HepG2 (cell line): Measurements from ENCODE around the gene LIF. TPM values are rescaled to one million over a fixed set of nuclear protein-coding genes. Genes with fewer than 3 reads are reported as not detected.
A peak's percentile ranks its signal among the peaks of the same experiment; 100 is the strongest.

Experiments
- FOXA1 ChIP-seq, 2 experiments: fragments of 450-650 bp in 1 of 2; sonication (generic) in 1 of 2; formaldehyde crosslinking in 1 of 2; IDR thresholded peaks; 2 replicates each; pipeline versions ENCODE4 v1.4.0 to v1.6.1; 2016 to 2020; ENCODE audit warnings: missing genetic modification reagents in 1 of 2
- HDAC1 ChIP-seq: sonication (generic); formaldehyde crosslinking; IDR thresholded peaks from 2 replicates; pipeline ENCODE4 v1.5.1; 2020; ENCODE audit warnings: mild to moderate bottlenecking, missing genetic modification reagents
- polyA plus RNA-seq, 8 experiments: library from polyadenylated mRNA; depleted of rRNA in 3 of 8; stranded (reverse) in 7 of 8; unstranded in 1 of 8; fragments of >200 nt; fragmentation: Illumina TruSeq in 4 of 8; extraction: Trizol in 4 of 8; gene quantifications; 2 replicates each; pipeline versions ENCODE4 v1.2.1 to v1.2.3, GENCODE V29; 2011 to 2016; ENCODE audit warnings: low read depth in 4 of 8, missing spikeins in 1 of 8, mixed read lengths in 1 of 8; ENCODE audit not compliant: insufficient read depth in 1 of 8
- total RNA-seq, 5 experiments: library from RNA; depleted of rRNA; stranded (reverse); fragments of >200 nt; fragmentation: Illumina TruSeq; extraction: Trizol; gene quantifications; 2 replicates each; pipeline ENCODE4 v1.2.3, GENCODE V29; 2016; ENCODE audit warnings: low read depth in 1 of 5
- TF ChIP-seq, protein P1 (sequence below): IDR thresholded peaks from 2 replicates; pipeline ENCODE4 v1.6.1; 2016; ENCODE audit warnings: low read depth, missing genetic modification reagents, missing compliant biosample characterization
- TF ChIP-seq, protein P2 (sequence below): sonication (generic); formaldehyde crosslinking; IDR thresholded peaks from 2 replicates; pipeline ENCODE4 v1.4.0; 2020; ENCODE audit warnings: missing genetic modification reagents
- TF ChIP-seq, protein P3 (sequence below): IDR thresholded peaks from 2 replicates; pipeline ENCODE4 v1.4.0; 2020; ENCODE audit warnings: mild to moderate bottlenecking, missing genetic modification reagents
- TF ChIP-seq, protein P4 (sequence below): sonication (generic); formaldehyde crosslinking; IDR thresholded peaks from 2 replicates; pipeline ENCODE4 v1.4.0; 2020; ENCODE audit warnings: missing genetic modification reagents
- TF ChIP-seq, protein P5 (sequence below): sonication (generic); formaldehyde crosslinking; conservative IDR thresholded peaks from 2 replicates; pipeline ENCODE4 v1.4.0; 2020; ENCODE audit warnings: mild to moderate bottlenecking, missing genetic modification reagents, moderate library complexity

Gene LIF
- total and polyA plus RNA-seq, 2 of the 13 experiments (the other 11 are each of a cell fraction or from before 2014, with no cell fraction given): 3.6 to 8.5 TPM

DNA sequence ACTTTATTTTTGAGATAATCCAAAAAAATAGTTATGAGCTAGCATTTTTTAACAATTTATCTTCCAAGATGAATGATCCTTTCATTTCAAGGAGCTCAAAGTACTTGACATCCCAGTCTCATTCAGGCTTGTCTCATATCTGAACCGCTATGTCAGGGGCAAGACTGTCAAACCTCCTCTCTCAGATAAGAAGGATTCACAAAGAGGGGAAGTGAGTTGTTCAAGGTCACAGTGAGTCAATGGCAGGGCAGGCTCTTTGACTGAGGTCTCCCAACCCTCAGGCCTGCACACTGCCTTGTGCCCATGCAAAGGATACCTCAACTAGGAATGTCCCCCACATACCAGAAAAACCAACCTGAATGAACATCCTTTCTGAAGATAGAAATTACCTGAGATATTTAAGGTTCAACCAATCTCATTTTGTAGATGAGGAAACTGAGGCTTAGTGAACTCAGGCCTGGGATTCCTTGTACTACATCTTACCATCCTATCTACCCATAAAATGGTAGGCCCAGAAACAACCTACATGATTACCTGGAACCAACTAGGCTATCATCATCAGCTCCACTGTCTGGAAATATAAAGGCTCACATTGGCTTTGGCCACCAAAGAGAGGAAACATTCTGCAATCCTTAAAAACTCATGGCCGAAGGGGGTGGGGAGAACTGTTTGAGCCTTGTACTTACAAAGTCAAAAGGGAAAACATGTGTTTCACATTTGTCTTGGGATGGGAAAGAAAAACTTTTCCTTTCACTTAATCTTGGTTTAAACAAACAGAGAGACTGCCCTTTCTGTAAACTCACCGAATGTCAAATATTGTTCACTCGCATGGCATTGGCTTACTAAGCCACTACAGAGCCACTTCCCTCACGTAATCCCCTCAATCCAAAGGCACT is 51.1 kb downstream of the LIF start (continued):
- TF ChIP-seq, protein P1, sequence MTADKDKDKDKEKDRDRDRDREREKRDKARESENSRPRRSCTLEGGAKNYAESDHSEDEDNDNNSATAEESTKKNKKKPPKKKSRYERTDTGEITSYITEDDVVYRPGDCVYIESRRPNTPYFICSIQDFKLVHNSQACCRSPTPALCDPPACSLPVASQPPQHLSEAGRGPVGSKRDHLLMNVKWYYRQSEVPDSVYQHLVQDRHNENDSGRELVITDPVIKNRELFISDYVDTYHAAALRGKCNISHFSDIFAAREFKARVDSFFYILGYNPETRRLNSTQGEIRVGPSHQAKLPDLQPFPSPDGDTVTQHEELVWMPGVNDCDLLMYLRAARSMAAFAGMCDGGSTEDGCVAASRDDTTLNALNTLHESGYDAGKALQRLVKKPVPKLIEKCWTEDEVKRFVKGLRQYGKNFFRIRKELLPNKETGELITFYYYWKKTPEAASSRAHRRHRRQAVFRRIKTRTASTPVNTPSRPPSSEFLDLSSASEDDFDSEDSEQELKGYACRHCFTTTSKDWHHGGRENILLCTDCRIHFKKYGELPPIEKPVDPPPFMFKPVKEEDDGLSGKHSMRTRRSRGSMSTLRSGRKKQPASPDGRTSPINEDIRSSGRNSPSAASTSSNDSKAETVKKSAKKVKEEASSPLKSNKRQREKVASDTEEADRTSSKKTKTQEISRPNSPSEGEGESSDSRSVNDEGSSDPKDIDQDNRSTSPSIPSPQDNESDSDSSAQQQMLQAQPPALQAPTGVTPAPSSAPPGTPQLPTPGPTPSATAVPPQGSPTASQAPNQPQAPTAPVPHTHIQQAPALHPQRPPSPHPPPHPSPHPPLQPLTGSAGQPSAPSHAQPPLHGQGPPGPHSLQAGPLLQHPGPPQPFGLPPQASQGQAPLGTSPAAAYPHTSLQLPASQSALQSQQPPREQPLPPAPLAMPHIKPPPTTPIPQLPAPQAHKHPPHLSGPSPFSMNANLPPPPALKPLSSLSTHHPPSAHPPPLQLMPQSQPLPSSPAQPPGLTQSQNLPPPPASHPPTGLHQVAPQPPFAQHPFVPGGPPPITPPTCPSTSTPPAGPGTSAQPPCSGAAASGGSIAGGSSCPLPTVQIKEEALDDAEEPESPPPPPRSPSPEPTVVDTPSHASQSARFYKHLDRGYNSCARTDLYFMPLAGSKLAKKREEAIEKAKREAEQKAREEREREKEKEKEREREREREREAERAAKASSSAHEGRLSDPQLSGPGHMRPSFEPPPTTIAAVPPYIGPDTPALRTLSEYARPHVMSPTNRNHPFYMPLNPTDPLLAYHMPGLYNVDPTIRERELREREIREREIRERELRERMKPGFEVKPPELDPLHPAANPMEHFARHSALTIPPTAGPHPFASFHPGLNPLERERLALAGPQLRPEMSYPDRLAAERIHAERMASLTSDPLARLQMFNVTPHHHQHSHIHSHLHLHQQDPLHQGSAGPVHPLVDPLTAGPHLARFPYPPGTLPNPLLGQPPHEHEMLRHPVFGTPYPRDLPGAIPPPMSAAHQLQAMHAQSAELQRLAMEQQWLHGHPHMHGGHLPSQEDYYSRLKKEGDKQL: peak; percentile 47; the same call in 1 of the 2 replicates
- TF ChIP-seq HDAC1 (CRISPR knock-in tag) (0 out of 2 replicates have a peak, but pooled peaks have one; percentile 19), FOXA1 (IDR thresholded peaks at IDR 0.05) (no peak), FOXA1 (CRISPR knock-in tag; IDR thresholded peaks at IDR 0.05) (peak; percentile 29; the same call in 1 of the 2 replicates)
- TF ChIP-seq, protein P2, sequence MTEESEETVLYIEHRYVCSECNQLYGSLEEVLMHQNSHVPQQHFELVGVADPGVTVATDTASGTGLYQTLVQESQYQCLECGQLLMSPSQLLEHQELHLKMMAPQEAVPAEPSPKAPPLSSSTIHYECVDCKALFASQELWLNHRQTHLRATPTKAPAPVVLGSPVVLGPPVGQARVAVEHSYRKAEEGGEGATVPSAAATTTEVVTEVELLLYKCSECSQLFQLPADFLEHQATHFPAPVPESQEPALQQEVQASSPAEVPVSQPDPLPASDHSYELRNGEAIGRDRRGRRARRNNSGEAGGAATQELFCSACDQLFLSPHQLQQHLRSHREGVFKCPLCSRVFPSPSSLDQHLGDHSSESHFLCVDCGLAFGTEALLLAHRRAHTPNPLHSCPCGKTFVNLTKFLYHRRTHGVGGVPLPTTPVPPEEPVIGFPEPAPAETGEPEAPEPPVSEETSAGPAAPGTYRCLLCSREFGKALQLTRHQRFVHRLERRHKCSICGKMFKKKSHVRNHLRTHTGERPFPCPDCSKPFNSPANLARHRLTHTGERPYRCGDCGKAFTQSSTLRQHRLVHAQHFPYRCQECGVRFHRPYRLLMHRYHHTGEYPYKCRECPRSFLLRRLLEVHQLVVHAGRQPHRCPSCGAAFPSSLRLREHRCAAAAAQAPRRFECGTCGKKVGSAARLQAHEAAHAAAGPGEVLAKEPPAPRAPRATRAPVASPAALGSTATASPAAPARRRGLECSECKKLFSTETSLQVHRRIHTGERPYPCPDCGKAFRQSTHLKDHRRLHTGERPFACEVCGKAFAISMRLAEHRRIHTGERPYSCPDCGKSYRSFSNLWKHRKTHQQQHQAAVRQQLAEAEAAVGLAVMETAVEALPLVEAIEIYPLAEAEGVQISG (CRISPR knock-in tag): peak; percentile 24; the same call in 1 of the 2 replicates
- TF ChIP-seq, protein P3, sequence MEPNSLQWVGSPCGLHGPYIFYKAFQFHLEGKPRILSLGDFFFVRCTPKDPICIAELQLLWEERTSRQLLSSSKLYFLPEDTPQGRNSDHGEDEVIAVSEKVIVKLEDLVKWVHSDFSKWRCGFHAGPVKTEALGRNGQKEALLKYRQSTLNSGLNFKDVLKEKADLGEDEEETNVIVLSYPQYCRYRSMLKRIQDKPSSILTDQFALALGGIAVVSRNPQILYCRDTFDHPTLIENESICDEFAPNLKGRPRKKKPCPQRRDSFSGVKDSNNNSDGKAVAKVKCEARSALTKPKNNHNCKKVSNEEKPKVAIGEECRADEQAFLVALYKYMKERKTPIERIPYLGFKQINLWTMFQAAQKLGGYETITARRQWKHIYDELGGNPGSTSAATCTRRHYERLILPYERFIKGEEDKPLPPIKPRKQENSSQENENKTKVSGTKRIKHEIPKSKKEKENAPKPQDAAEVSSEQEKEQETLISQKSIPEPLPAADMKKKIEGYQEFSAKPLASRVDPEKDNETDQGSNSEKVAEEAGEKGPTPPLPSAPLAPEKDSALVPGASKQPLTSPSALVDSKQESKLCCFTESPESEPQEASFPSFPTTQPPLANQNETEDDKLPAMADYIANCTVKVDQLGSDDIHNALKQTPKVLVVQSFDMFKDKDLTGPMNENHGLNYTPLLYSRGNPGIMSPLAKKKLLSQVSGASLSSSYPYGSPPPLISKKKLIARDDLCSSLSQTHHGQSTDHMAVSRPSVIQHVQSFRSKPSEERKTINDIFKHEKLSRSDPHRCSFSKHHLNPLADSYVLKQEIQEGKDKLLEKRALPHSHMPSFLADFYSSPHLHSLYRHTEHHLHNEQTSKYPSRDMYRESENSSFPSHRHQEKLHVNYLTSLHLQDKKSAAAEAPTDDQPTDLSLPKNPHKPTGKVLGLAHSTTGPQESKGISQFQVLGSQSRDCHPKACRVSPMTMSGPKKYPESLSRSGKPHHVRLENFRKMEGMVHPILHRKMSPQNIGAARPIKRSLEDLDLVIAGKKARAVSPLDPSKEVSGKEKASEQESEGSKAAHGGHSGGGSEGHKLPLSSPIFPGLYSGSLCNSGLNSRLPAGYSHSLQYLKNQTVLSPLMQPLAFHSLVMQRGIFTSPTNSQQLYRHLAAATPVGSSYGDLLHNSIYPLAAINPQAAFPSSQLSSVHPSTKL (CRISPR knock-in tag): peak; percentile 49; the same call in 1 of the 2 replicates
- TF ChIP-seq, protein P4, sequence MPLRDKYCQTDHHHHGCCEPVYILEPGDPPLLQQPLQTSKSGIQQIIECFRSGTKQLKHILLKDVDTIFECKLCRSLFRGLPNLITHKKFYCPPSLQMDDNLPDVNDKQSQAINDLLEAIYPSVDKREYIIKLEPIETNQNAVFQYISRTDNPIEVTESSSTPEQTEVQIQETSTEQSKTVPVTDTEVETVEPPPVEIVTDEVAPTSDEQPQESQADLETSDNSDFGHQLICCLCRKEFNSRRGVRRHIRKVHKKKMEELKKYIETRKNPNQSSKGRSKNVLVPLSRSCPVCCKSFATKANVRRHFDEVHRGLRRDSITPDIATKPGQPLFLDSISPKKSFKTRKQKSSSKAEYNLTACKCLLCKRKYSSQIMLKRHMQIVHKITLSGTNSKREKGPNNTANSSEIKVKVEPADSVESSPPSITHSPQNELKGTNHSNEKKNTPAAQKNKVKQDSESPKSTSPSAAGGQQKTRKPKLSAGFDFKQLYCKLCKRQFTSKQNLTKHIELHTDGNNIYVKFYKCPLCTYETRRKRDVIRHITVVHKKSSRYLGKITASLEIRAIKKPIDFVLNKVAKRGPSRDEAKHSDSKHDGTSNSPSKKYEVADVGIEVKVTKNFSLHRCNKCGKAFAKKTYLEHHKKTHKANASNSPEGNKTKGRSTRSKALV (CRISPR knock-in tag): 0 out of 2 replicates have a peak, but pooled peaks have one; percentile 48
- TF ChIP-seq, protein P5, sequence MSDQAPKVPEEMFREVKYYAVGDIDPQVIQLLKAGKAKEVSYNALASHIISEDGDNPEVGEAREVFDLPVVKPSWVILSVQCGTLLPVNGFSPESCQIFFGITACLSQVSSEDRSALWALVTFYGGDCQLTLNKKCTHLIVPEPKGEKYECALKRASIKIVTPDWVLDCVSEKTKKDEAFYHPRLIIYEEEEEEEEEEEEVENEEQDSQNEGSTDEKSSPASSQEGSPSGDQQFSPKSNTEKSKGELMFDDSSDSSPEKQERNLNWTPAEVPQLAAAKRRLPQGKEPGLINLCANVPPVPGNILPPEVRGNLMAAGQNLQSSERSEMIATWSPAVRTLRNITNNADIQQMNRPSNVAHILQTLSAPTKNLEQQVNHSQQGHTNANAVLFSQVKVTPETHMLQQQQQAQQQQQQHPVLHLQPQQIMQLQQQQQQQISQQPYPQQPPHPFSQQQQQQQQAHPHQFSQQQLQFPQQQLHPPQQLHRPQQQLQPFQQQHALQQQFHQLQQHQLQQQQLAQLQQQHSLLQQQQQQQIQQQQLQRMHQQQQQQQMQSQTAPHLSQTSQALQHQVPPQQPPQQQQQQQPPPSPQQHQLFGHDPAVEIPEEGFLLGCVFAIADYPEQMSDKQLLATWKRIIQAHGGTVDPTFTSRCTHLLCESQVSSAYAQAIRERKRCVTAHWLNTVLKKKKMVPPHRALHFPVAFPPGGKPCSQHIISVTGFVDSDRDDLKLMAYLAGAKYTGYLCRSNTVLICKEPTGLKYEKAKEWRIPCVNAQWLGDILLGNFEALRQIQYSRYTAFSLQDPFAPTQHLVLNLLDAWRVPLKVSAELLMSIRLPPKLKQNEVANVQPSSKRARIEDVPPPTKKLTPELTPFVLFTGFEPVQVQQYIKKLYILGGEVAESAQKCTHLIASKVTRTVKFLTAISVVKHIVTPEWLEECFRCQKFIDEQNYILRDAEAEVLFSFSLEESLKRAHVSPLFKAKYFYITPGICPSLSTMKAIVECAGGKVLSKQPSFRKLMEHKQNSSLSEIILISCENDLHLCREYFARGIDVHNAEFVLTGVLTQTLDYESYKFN (CRISPR knock-in tag): peak; percentile 33; the same call in 1 of the 2 replicates
